B cell (primary cell): Measurements from ENCODE around the gene NACC1. TPM values are rescaled to one million over a fixed set of nuclear protein-coding genes. Genes with fewer than 3 reads are reported as not detected.
A peak's percentile ranks its signal among the peaks of the same experiment; 100 is the strongest.

Source experiments
- ATAC-seq: fragments of 200-7000 bp; cut with Tn5 transposase; one replicate; pipeline ENCODE4 v1.10.0; 2021; ENCODE audit warnings: low read depth, mild to moderate bottlenecking, moderate number of reproducible peaks, moderate library complexity
- CTCF ChIA-PET: fragments of 350-600 bp; sonication (Branson Sonifier 250); formaldehyde crosslinking; loops from one replicate; lab custom pipeline; 2021; ENCODE audit warnings: antibody characterized with exemption, inconsistent platforms; lab: Charles Lee
- POLR2A ChIA-PET: fragments of 350-600 bp; sonication (Branson Sonifier 250); formaldehyde crosslinking; loops from one replicate; lab custom pipeline; 2021; ENCODE audit warnings: antibody characterized with exemption; lab: Charles Lee
- DNase-seq: peaks from one replicate; pipeline ENCODE4 v3.0.0; 2013
- H2AFZ ChIP-seq: 2 replicates; pipeline ENCODE4 v1.6.1; 2012; ENCODE audit warnings: mild to moderate bottlenecking, low read depth, low read length; ENCODE audit not compliant: insufficient read depth, poor library complexity, severe bottlenecking
- H3K27ac ChIP-seq, 2 donors: 1 replicate in 1 of 2; 2 replicates in 1 of 2; pipeline ENCODE4 v1.5.1; 2012 to 2013; ENCODE audit warnings: low read length in 2 of 2, mild to moderate bottlenecking in 2 of 2, moderate library complexity in 1 of 2
- H3K27me3 ChIP-seq, 4 experiments: fragments of 200-600 bp in 1 of 4; sonication (generic) in 1 of 4; replicated peaks in 1 of 4; 1 replicate in 2 of 4; 2 replicates in 2 of 4; pipeline versions ENCODE4 v1.6.1 to v1.7.0; 2013 to 2016; ENCODE audit warnings: low read length in 3 of 4, mild to moderate bottlenecking in 2 of 4, mixed read lengths in 1 of 4, moderate library complexity in 1 of 4; ENCODE audit not compliant: insufficient read depth in 4 of 4, control insufficient read depth in 3 of 4; ENCODE audit errors: control extremely low read depth in 1 of 4
- H3K36me3 ChIP-seq, 2 experiments: replicated peaks in 1 of 2; 1 replicate in 1 of 2; 2 replicates in 1 of 2; pipeline versions ENCODE4 v1.6.1 to v1.7.1; 2013; ENCODE audit warnings: low read length in 1 of 2; ENCODE audit not compliant: insufficient read depth in 2 of 2, control insufficient read depth in 1 of 2; ENCODE audit errors: control extremely low read depth in 1 of 2, extremely low read depth in 1 of 2
- H3K4me1 ChIP-seq, 2 donors: fragments of 200-600 bp in 1 of 2; sonication (generic) in 1 of 2; 1 replicate in 1 of 2; 2 replicates in 1 of 2; pipeline versions ENCODE4 v1.5.1 to v1.6.1; 2013 to 2017; ENCODE audit warnings: low read length in 2 of 2; ENCODE audit not compliant: control insufficient read depth in 2 of 2, insufficient read depth in 2 of 2
- H3K4me2 ChIP-seq: replicated peaks from 2 replicates; pipeline ENCODE3; 2012; ENCODE audit warnings: mild to moderate bottlenecking, low read depth, low read length; ENCODE audit not compliant: poor library complexity, severe bottlenecking
- H3K4me3 ChIP-seq, 5 experiments: fragments of 200-600 bp in 1 of 5; sonication (generic) in 1 of 5; 1 replicate in 3 of 5; 2 replicates in 2 of 5; pipeline versions ENCODE4 v1.5.1 to v1.7.0; 2011 to 2016; ENCODE audit warnings: low read length in 4 of 5, mild to moderate bottlenecking in 4 of 5, low read depth in 2 of 5, control low read depth in 1 of 5, moderate library complexity in 1 of 5; ENCODE audit not compliant: insufficient read depth in 1 of 5; ENCODE audit errors: control extremely low read depth in 1 of 5, extremely low read depth in 1 of 5
- H3K79me2 ChIP-seq: fragments of 200-600 bp; sonication (generic); one replicate; pipeline ENCODE4 v1.6.0; 2016; ENCODE audit warnings: low read length; ENCODE audit not compliant: control insufficient read depth, insufficient read depth
- H3K9ac ChIP-seq: fragments of 200-600 bp; sonication (generic); 2 replicates; pipeline ENCODE4 v1.6.1; 2017; ENCODE audit warnings: mild to moderate bottlenecking, low read length, moderate library complexity
- H3K9me3 ChIP-seq, 3 donors: one replicate each; pipeline versions ENCODE4 v1.6.1 to v1.7.1; 2013; ENCODE audit warnings: low read length in 2 of 3; ENCODE audit not compliant: control insufficient read depth in 2 of 3, insufficient read depth in 1 of 3; ENCODE audit errors: control extremely low read depth in 1 of 3
- H4K20me1 ChIP-seq: 2 replicates; pipeline ENCODE4 v1.6.0; 2012; ENCODE audit warnings: mild to moderate bottlenecking, low read length; ENCODE audit not compliant: insufficient read depth, control insufficient read depth, poor library complexity, severe bottlenecking
- H3K27ac Mint-ChIP-seq: one replicate; pipeline ENCODE4 v1.8.0; 2021; ENCODE audit warnings: mixed read lengths
- H3K27me3 Mint-ChIP-seq: one replicate; pipeline ENCODE4 v1.8.0; 2021; ENCODE audit warnings: mixed read lengths
- H3K4me1 Mint-ChIP-seq: one replicate; pipeline ENCODE4 v1.8.0; 2021; ENCODE audit warnings: mixed read lengths
- H3K4me3 Mint-ChIP-seq: one replicate; pipeline ENCODE4 v1.8.0; 2021; ENCODE audit warnings: mixed read lengths
- H3K9me3 Mint-ChIP-seq: one replicate; pipeline ENCODE4 v1.8.0; 2022; ENCODE audit warnings: mixed read lengths; ENCODE audit not compliant: insufficient read depth
- CTCF ChIP-seq: fragments of 200-600 bp; IDR thresholded peaks from one replicate; pipeline ENCODE4 v1.8.0; 2022; ENCODE audit warnings: antibody characterized with exemption, mild to moderate bottlenecking
- EZH2 ChIP-seq: IDR thresholded peaks from 2 replicates; pipeline ENCODE4 v1.6.1; 2012; ENCODE audit warnings: borderline replicate concordance, low read depth, mild to moderate bottlenecking, moderate library complexity, low read length; ENCODE audit not compliant: insufficient read depth, poor library complexity, severe bottlenecking
- WGBS: methylation state at CpG from one replicate; pipeline ENCODE4 v1.1.5; 2013; ENCODE audit warnings: missing lambda C conversion rate; ENCODE audit not compliant: insufficient coverage; 5-methylcytosine and 5-hydroxymethylcytosine counted together
- intact Hi-C: fragments of 100-400 bp; cut with micrococcal nuclease; formaldehyde crosslinking; loops from one replicate; pipeline ENCODE4 v1.10.0; 2022
- polyA plus RNA-seq: library from polyadenylated mRNA; depleted of rRNA; stranded (reverse); fragments of >200 nt; gene quantifications from 2 replicates; pipeline ENCODE4 v1.2.3, GENCODE V29; 2012
- total RNA-seq, 2 donors: library from RNA; stranded (reverse); fragments of 120-200 nt in 1 of 2; gene quantifications; 1 replicate in 1 of 2; 2 replicates in 1 of 2; pipeline versions ENCODE4 v1.2.3 to v1.2.4, GENCODE V29; 2013 to 2022

NACC1 gene
- total and polyA plus RNA-seq, 2 donors (not counting 1 experiment from before 2014, with no cell fraction given) = 25.9 to 27.5 TPM

- Histone ChIP-seq H3K4me2 (peak overlapping the region; percentile 92), H3K36me3 (peaks cover 0 to 14% of the 10 kb centered on the region in 2 experiments), H2AFZ (peak overlapping the region; percentile 86), H3K9ac (peak overlapping the region; percentile 93), H3K4me3 (peak overlapping the region; percentile 77 to 97 (median 85)), H3K4me1 (peaks cover 26 to 46% of the 10 kb centered on the region in 2 donors), H4K20me1 (peaks cover 33% of the 10 kb centered on the region), H3K27ac (peak overlapping the region; percentile 47 to 81), H3K79me2 (peaks cover 73% of the 10 kb centered on the region), H3K9me3 (no peaks in the 10 kb centered on the region), H3K27me3 (no peaks in the 10 kb centered on the region)
- Mint-ChIP-seq H3K4me3 (peak overlapping the region; percentile 99), H3K9me3 (no peaks in the 10 kb centered on the region), H3K4me1 (peaks cover 51% of the 10 kb centered on the region), H3K27ac (peak overlapping the region; percentile 95), H3K27me3 (no peaks in the 10 kb centered on the region)
- CTCF ChIA-PET = interaction anchor here (0.6 to 3.2 kb wide), 12 partner anchors 12 to 957 kb away, joined by 3 to 31 read pairs (median 6); no protein-coding TSS in a partner anchor
- TF ChIP-seq CTCF (no peak), EZH2 (no peak)
- DNase-seq = no peak
- 8% methylated on average over 15 of the region's 20 CpGs for WGBS
- POLR2A ChIA-PET = interaction anchor here (0.8 to 4.8 kb wide), 8 partner anchors 13 to 51 kb away, joined by 3 to 80 read pairs (median 22); partner anchors contain the start of genes IER2, LYL1 and STX10
- ATAC-seq = peak; percentile 10
- intact Hi-C loops = loop anchor here (5.0 kb wide), 1 partner anchor 90 kb away; no protein-coding TSS in a partner anchor
These were observed 790 bp upstream of the NACC1 start for GRCh38 chr19:13117176-13117771.
